Measurements from ENCODE around the gene PARVB. TPM values are rescaled to one million over a fixed set of nuclear protein-coding genes. Genes with fewer than 3 reads are reported as not detected.

Gene PARVB
- total and polyA plus RNA-seq, 2 donors (not counting 3 experiments of a cell fraction or from before 2014, with no cell fraction given): 155 to 162 TPM

DNA sequence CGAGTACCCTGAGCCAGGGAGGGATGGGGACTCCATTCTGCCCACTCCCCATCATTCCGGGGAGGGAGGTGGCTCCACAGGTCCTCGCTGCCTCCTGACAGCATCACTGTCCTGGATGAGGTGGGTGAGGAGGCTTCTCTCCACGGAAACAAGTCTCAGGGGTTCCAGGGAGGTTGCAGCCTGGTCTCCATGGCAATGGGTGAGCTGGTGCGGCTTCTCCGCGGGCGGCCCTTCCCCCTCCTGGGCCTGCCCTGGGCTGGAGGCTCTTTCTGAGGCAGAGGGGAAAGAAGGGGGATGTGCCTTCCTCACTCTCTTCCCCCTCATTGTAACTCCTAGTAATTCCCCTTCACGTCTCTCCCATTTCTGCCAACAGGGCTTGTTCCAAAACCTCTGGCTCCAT is 119.5 kb downstream of the PARVB start:
- H3K27ac ChIP-seq (ENCODE audit: insufficient read depth, low read depth, low read length): no peak overlapping the region
- TF ChIP-seq JUN (IDR thresholded peaks at IDR 0.05; ENCODE audit: borderline replicate concordance, insufficient read depth, insufficient read length, low read depth): no peak
- no peak for TF ChIP-seq EZH2 (IDR thresholded peaks at IDR 0.05; ENCODE audit: borderline replicate concordance, low read depth, low read length, severe bottlenecking)
- no peak for TF ChIP-seq POLR2A (IDR thresholded peaks at IDR 0.05; ENCODE audit: low read depth, low read length)
- TF ChIP-seq, protein P1, sequence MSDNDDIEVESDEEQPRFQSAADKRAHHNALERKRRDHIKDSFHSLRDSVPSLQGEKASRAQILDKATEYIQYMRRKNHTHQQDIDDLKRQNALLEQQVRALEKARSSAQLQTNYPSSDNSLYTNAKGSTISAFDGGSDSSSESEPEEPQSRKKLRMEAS (IDR thresholded peaks at IDR 0.05; ENCODE audit: insufficient read depth, insufficient read length): no peak
- no peak for TF ChIP-seq GATA2 (IDR thresholded peaks at IDR 0.05; ENCODE audit: insufficient read depth, insufficient read length, low read depth, low read length)
- no peak for TF ChIP-seq FOS (IDR thresholded peaks at IDR 0.05; ENCODE audit: borderline replicate concordance, insufficient read depth, low read length)
- no peak for TF ChIP-seq MYC (IDR thresholded peaks at IDR 0.05; ENCODE audit: low read depth, low read length)
- TF ChIP-seq, protein P2, sequence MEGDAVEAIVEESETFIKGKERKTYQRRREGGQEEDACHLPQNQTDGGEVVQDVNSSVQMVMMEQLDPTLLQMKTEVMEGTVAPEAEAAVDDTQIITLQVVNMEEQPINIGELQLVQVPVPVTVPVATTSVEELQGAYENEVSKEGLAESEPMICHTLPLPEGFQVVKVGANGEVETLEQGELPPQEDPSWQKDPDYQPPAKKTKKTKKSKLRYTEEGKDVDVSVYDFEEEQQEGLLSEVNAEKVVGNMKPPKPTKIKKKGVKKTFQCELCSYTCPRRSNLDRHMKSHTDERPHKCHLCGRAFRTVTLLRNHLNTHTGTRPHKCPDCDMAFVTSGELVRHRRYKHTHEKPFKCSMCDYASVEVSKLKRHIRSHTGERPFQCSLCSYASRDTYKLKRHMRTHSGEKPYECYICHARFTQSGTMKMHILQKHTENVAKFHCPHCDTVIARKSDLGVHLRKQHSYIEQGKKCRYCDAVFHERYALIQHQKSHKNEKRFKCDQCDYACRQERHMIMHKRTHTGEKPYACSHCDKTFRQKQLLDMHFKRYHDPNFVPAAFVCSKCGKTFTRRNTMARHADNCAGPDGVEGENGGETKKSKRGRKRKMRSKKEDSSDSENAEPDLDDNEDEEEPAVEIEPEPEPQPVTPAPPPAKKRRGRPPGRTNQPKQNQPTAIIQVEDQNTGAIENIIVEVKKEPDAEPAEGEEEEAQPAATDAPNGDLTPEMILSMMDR (IDR thresholded peaks at IDR 0.05; ENCODE audit: extremely low read depth in 1 of 2, insufficient read depth in 1 of 2, low read depth in 1 of 2, low read length in 2 of 2): no peak
- H3K36me3 ChIP-seq (ENCODE audit: control insufficient read depth in 2 of 2, extremely low read depth in 1 of 2, insufficient read depth in 2 of 2, low read length in 2 of 2): peaks cover 2 to 13% of the 10 kb centered on the region in 2 experiments
- no peaks in the 10 kb centered on the region for H3K27me3 ChIP-seq (ENCODE audit: control insufficient read depth in 2 of 2, insufficient read depth in 2 of 2, low read length in 2 of 2)
- no TSS peak for BruUV-seq (replicated peaks)
- no peaks in the 10 kb centered on the region for H3K9me3 ChIP-seq (replicated peaks; ENCODE audit: control insufficient read depth, insufficient read depth, low read length)
- FAIRE-seq (no peak), DNase-seq (ENCODE audit: low read depth, low spot score) (no peak)
- no peaks in the 10 kb centered on the region for H3K4me1 ChIP-seq (ENCODE audit: control insufficient read depth, extremely low read depth, insufficient read depth, low read length)
- no peaks in the 10 kb centered on the region for H3K9me1 ChIP-seq (replicated peaks; ENCODE audit: control insufficient read depth, extremely low read depth, insufficient read depth, low read length)
- H2AFZ ChIP-seq (ENCODE audit: low read depth, low read length): no peak overlapping the region
- H3K4me3 ChIP-seq (replicated peaks in 1 of 3; ENCODE audit: insufficient read depth in 1 of 3, low read depth in 1 of 3, low read length in 3 of 3): no peak overlapping the region
- no peak overlapping the region for H3K4me2 ChIP-seq (ENCODE audit: insufficient read depth, low read length)
- H4K20me1 ChIP-seq (replicated peaks; ENCODE audit: control insufficient read depth, extremely low read depth, insufficient read depth, low read length): no peaks in the 10 kb centered on the region
- POLR2A ChIA-PET: no interaction called here
- H3K9ac ChIP-seq (replicated peaks; ENCODE audit: extremely low read depth, insufficient read depth, low read length): no peak overlapping the region
- no peaks in the 10 kb centered on the region for H3K79me2 ChIP-seq (ENCODE audit: control insufficient read depth, insufficient read depth, low read length)
- dilution Hi-C loops (cut with MboI; ENCODE audit: extremely low pct_ligation_motif_present, low sequenced_read_pairs): no loop called here
- CTCF ChIA-PET: no interaction called here
- intact Hi-C loops (cut with micrococcal nuclease): no loop called here

Data from endothelial cell of umbilical vein (primary cell).